HEK293 (cell line): Measurements from ENCODE around the gene ECE1.

Source experiments
- CTCF ChIA-PET: fragments of 350-600 bp; formaldehyde crosslinking; extraction: SDS; loops from one replicate; lab custom pipeline; 2021; ENCODE audit warnings: antibody characterized with exemption; lab: Yijun Ruan, JAX
- POLR2A ChIA-PET: fragments of 300-600 bp; formaldehyde crosslinking; extraction: SDS; loops from one replicate; lab custom pipeline; 2020; ENCODE audit warnings: antibody characterized with exemption, inconsistent platforms; lab: Yijun Ruan, JAX
- H3K27ac ChIP-seq: fragments of 200-500 bp; sonication (Bioruptor generic); 2 replicates; pipeline ENCODE4 v1.5.1; 2014; ENCODE audit warnings: low read depth, low read length, control low read depth, inconsistent platforms; ENCODE audit errors: extremely low read depth
- H3K36me3 ChIP-seq, 2 experiments: fragments of 200-500 bp in 1 of 2; sonication (Bioruptor generic) in 1 of 2; 1 replicate in 1 of 2; 2 replicates in 1 of 2; pipeline ENCODE4 v1.5.1; 2014 to 2017; ENCODE audit warnings: inconsistent platforms in 2 of 2, low read length in 2 of 2; ENCODE audit not compliant: control insufficient read depth in 2 of 2, insufficient read depth in 1 of 2
- H3K4me1 ChIP-seq: fragments of 200-500 bp; sonication (Bioruptor generic); 2 replicates; pipeline ENCODE4 v1.5.1; 2014; ENCODE audit warnings: mild to moderate bottlenecking, low read length, inconsistent platforms; ENCODE audit not compliant: control insufficient read depth, insufficient read depth
- H3K4me3 ChIP-seq: 2 replicates; pipeline ENCODE4 v1.5.1; 2011; ENCODE audit warnings: low read depth, mild to moderate bottlenecking, control low read depth, low read length, moderate library complexity
- H3K9me3 ChIP-seq: fragments of 200-500 bp; sonication (Bioruptor generic); 2 replicates; pipeline ENCODE4 v1.5.1; 2014; ENCODE audit warnings: low read depth, low read length, inconsistent platforms; ENCODE audit not compliant: control insufficient read depth, insufficient read depth
- BCL11A ChIP-seq: fragments of 450-650 bp; formaldehyde crosslinking; IDR thresholded peaks from 2 replicates; pipeline ENCODE4 v1.5.1; 2016; ENCODE audit warnings: low read depth, missing biosample characterization, missing genetic modification characterization
- HIC1 ChIP-seq: fragments of 450-650 bp; formaldehyde crosslinking; IDR thresholded peaks from 2 replicates; pipeline ENCODE4 v1.5.1; 2016; ENCODE audit warnings: missing biosample characterization, missing genetic modification characterization
- IKZF3 ChIP-seq: fragments of 450-650 bp; IDR thresholded peaks from 2 replicates; pipeline ENCODE4 v1.5.0; 2018; ENCODE audit warnings: missing biosample characterization, mild to moderate bottlenecking, missing genetic modification characterization, moderate library complexity
- PRDM10 ChIP-seq: fragments of 450-650 bp; formaldehyde crosslinking; IDR thresholded peaks from 2 replicates; pipeline ENCODE4 v1.5.1; 2016; ENCODE audit warnings: missing biosample characterization, missing genetic modification characterization
- ZBTB17 ChIP-seq: fragments of 450-650 bp; formaldehyde crosslinking; IDR thresholded peaks from 2 replicates; pipeline ENCODE4 v1.5.1; 2016; ENCODE audit warnings: missing biosample characterization, missing genetic modification characterization
- ZFP3 ChIP-seq: fragments of 450-650 bp; formaldehyde crosslinking; IDR thresholded peaks from 2 replicates; pipeline ENCODE4 v1.5.1; 2016; ENCODE audit warnings: low read depth, missing biosample characterization, missing genetic modification characterization
- ZNF169 ChIP-seq: fragments of 450-650 bp; formaldehyde crosslinking; IDR thresholded peaks from 2 replicates; pipeline ENCODE4 v1.5.1; 2016; ENCODE audit warnings: missing biosample characterization, missing genetic modification characterization
- ZNF175 ChIP-seq: fragments of 450-650 bp; formaldehyde crosslinking; IDR thresholded peaks from 2 replicates; pipeline ENCODE4 v1.5.1; 2016; ENCODE audit warnings: missing biosample characterization, missing genetic modification characterization
- ZNF18 ChIP-seq: fragments of 450-650 bp; formaldehyde crosslinking; IDR thresholded peaks from 2 replicates; pipeline ENCODE4 v1.5.1; 2016; ENCODE audit warnings: missing biosample characterization, missing genetic modification characterization
- ZNF768 ChIP-seq: fragments of 450-650 bp; formaldehyde crosslinking; IDR thresholded peaks from 2 replicates; pipeline ENCODE4 v1.5.1; 2018; ENCODE audit warnings: missing biosample characterization, mild to moderate bottlenecking, missing genetic modification characterization

The ECE1 gene

GRCh38 chr1:21314743-21315396, 24.6 kb upstream of the ECE1 start:
- Histone ChIP-seq H3K9me3 (no peaks in the 10 kb centered on the region), H3K4me3 (no peak overlapping the region), H3K27ac (no peak overlapping the region), H3K4me1 (peaks cover 18% of the 10 kb centered on the region), H3K36me3 (no peaks in the 10 kb centered on the region)
- ChIA-PET POLR2A (no interaction called here), CTCF (interaction anchor here (0.5 to 1.3 kb wide), 3 partner anchors 44 to 731 kb away, joined by 3 to 4 read pairs (median 3); no protein-coding TSS in a partner anchor)
- TF ChIP-seq ZNF768 (tag by site-specific recombination) (peak; percentile 83; the same call in 1 of the 2 replicates), HIC1 (tag by site-specific recombination) (no peak), ZFP3 (tag by site-specific recombination) (peak; percentile 97), ZNF18 (no peak), ZBTB17 (tag by site-specific recombination) (peak; percentile 62), PRDM10 (tag by site-specific recombination) (peak; percentile 66; the same call in 1 of the 2 replicates), ZNF169 (tag by site-specific recombination) (no peak), BCL11A (tag by site-specific recombination) (no peak)

GRCh38 chr1:21313886-21314721, 23.8 kb upstream of the ECE1 start:
- H3K27ac ChIP-seq, result no peak overlapping the region
- ChIA-PET CTCF (interaction anchor here (0.8 to 1.4 kb wide), 3 partner anchors 43 to 54 kb away, joined by 3 to 4 read pairs (median 3); no protein-coding TSS in a partner anchor), POLR2A (interaction anchor here (0.7 kb wide), 1 partner anchor 11 kb away, joined by 3 read pairs; no protein-coding TSS in a partner anchor)
- H3K9me3 ChIP-seq, result no peaks in the 10 kb centered on the region
- H3K4me1 ChIP-seq, result peaks cover 16% of the 10 kb centered on the region
- H3K4me3 ChIP-seq, result no peak overlapping the region
- TF ChIP-seq IKZF3 (tag by site-specific recombination) (peak; percentile 32; the same call in 1 of the 2 replicates), ZNF175 (tag by site-specific recombination) (no peak), PRDM10 (tag by site-specific recombination) (no peak), ZNF768 (tag by site-specific recombination) (peak; percentile 81)
- no peaks in the 10 kb centered on the region for H3K36me3 ChIP-seq
